ENCODE results near the gene ICE2. TPM values are rescaled to one million over a fixed set of nuclear protein-coding genes. Genes with fewer than 3 reads are reported as not detected.

The ICE2 gene
- total RNA-seq, 1 donor from 2014 or later = 39.5 TPM

DNA sequence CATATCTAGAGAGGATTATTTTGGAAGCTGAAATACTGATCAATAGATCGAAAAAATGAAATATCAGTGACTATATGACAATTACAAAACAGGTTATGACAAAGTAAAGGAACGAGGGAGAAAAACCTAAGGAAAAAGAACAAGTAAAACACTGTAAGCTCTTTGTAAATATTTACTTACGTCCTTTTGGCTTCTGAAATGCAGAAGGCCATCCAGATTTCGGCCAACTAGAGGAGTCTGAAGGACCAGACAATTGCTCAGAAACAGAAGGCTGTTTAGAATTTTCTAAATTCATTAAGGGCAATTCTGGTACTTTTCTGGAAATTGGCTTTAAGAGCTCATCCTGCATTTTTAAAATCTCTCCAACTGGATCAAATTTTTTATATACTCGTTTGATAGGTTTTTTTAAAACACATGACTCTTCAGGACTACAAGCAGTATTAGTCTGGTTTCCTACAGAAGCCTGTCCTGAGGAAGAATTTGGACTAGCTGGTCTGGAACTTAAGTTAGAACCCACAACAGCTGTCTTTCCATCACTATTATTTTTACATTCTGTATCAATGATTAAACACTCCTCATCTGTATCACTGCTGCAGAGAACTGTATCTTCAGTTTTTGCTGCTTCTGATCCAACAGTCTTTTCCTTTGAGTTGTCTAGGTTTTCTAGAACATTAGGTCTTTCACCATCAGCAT lies 30.1 kb downstream of the ICE2 start:
- no peaks in the 10 kb centered on the region for H3K9me3 ChIP-seq
- no peaks in the 10 kb centered on the region for H3K27me3 ChIP-seq (ENCODE audit: low read depth)
- intact Hi-C loops (cut with DNase I) = no loop called here
- no peaks in the 10 kb centered on the region for H3K4me1 ChIP-seq
- no peak overlapping the region for H3K4me3 ChIP-seq
- ATAC-seq = no peak
- peaks cover 58% of the 10 kb centered on the region for H3K36me3 ChIP-seq
- no peak overlapping the region for H3K27ac ChIP-seq
- DNase-seq = no peak
- TF ChIP-seq, protein P1, sequence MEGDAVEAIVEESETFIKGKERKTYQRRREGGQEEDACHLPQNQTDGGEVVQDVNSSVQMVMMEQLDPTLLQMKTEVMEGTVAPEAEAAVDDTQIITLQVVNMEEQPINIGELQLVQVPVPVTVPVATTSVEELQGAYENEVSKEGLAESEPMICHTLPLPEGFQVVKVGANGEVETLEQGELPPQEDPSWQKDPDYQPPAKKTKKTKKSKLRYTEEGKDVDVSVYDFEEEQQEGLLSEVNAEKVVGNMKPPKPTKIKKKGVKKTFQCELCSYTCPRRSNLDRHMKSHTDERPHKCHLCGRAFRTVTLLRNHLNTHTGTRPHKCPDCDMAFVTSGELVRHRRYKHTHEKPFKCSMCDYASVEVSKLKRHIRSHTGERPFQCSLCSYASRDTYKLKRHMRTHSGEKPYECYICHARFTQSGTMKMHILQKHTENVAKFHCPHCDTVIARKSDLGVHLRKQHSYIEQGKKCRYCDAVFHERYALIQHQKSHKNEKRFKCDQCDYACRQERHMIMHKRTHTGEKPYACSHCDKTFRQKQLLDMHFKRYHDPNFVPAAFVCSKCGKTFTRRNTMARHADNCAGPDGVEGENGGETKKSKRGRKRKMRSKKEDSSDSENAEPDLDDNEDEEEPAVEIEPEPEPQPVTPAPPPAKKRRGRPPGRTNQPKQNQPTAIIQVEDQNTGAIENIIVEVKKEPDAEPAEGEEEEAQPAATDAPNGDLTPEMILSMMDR (IDR thresholded peaks at IDR 0.05) = no peak

DNA sequence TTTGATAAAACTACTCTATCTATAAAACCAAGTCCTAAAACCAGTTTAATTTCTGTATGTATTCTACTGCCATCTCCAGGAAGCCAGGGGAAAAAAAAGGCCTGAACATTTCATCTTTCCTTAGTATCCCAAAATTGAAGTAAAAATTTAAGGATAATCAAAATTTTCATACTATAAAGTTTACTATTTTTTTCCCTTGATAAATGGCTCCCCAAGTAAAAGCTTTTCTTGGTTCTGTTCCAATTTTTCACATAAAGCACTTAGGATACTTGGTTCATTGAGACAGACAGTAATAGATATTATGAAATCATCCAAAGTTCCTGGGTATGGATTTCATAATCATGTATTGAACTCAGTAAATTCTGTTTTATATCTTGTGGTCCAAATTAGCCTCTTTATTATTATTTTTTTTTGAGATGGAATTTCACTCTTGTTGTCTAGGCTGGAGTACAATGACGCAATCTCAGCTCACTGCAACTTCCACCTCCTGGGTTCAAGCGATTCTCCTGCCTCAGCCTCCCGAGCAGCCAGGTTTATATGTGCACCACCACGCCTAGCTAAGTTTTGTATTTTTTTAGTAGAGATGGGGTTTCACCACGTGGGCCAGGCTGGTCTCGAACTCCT lies 34.5 kb downstream of the ICE2 start:
- H3K4me3 ChIP-seq = no peak overlapping the region
- intact Hi-C loops (cut with DNase I) = no loop called here
- ATAC-seq (no peak), DNase-seq (no peak)
- no peaks in the 10 kb centered on the region for H3K27me3 ChIP-seq (ENCODE audit: low read depth)
- no peak overlapping the region for H3K27ac ChIP-seq
- peaks cover 48% of the 10 kb centered on the region for H3K36me3 ChIP-seq
- no peaks in the 10 kb centered on the region for H3K4me1 ChIP-seq
- H3K9me3 ChIP-seq = no peaks in the 10 kb centered on the region
- TF ChIP-seq, protein P1 (IDR thresholded peaks at IDR 0.05) = peak; percentile 59

DNA sequence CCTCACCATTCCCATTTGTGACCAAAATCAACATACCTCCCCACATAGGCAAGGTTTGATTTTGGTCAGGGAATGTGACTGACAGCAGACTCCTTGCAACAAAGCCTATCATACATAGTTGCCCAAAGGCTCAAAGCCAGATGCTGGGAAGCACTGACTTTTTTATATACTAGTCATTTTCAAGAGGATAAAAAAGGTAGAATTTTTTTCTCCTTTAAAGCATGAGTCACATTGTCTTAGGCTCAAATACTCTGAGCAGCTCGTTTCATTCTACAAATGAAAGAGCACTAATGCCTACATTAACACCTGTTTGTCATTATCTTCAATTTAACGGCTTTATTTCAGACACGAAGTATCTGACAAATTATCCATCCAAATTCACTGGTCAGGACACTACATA lies 36.2 kb downstream of the ICE2 start:
- DNase-seq (no peak), ATAC-seq (no peak)
- no peaks in the 10 kb centered on the region for H3K9me3 ChIP-seq
- intact Hi-C loops (cut with DNase I) = no loop called here
- no peaks in the 10 kb centered on the region for H3K4me1 ChIP-seq
- no peak overlapping the region for H3K4me3 ChIP-seq
- no peak overlapping the region for H3K27ac ChIP-seq
- peaks cover 43% of the 10 kb centered on the region for H3K36me3 ChIP-seq
- TF ChIP-seq, protein P1 (IDR thresholded peaks at IDR 0.05) = no peak
- no peaks in the 10 kb centered on the region for H3K27me3 ChIP-seq (ENCODE audit: low read depth)

DNA sequence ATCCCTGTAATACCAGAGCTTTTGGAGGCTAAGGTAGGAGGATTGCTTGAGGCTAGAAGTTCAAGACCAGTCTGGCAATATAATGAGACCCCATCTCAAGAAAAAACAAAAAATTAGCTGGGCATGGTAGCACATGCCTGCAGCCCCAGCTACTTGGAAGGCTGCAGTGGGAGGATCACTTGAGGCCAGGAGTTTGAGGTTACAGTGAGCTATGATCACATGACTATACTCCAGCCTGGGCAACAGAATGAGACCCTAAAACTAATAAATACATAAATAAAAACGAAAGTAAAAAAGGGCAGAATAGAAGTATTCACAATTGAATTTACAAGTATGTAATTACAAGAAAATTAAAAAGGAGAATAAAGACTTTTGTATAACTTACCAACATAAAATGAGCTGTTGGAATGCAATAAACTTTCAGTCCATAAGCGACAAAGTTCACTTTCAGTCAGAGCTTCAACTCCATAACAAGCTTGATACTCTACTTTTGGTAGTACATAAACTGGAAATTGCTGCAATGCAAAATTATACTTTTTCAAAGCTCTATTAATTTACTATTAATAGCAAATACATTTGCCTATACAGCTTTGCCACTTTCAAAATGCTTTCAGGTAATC lies 36.8 kb downstream of the ICE2 start:
- Histone ChIP-seq H3K27ac (no peak overlapping the region), H3K4me1 (no peaks in the 10 kb centered on the region), H3K9me3 (no peaks in the 10 kb centered on the region), H3K27me3 (ENCODE audit: low read depth) (no peaks in the 10 kb centered on the region), H3K36me3 (peaks cover 39% of the 10 kb centered on the region), H3K4me3 (no peak overlapping the region)
- DNase-seq (no peak), ATAC-seq (no peak)
- TF ChIP-seq, protein P1 (IDR thresholded peaks at IDR 0.05) = no peak
- intact Hi-C loops (cut with DNase I) = no loop called here

DNA sequence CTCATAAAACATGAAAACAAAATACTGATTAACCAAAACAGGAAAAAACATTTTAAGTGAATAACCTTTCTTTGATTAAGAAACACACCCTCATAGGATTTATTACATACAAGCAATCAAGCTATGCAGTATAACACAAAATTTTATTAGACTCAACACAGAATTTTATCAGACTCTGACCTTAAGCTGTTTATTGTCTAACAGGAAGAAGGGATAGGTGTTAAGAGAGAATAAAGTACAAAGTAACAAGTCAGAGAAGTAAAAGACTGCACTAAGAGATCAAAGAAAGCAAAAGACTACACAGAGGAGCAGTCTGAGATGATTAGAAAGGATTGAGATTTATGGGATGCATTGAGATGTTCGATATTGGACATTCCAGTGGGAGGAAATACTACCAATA lies 37.6 kb downstream of the ICE2 start:
- no peak for DNase-seq
- H3K9me3 ChIP-seq = no peaks in the 10 kb centered on the region
- H3K4me3 ChIP-seq = no peak overlapping the region
- TF ChIP-seq, protein P1 (IDR thresholded peaks at IDR 0.05) = no peak
- H3K36me3 ChIP-seq = peaks cover 37% of the 10 kb centered on the region
- ATAC-seq = no peak
- no peak overlapping the region for H3K27ac ChIP-seq
- no peaks in the 10 kb centered on the region for H3K4me1 ChIP-seq
- intact Hi-C loops (cut with DNase I) = no loop called here
- no peaks in the 10 kb centered on the region for H3K27me3 ChIP-seq (ENCODE audit: low read depth)
